Measurements from ENCODE around the gene RAD18. TPM values are rescaled to one million over a fixed set of nuclear protein-coding genes. Genes with fewer than 3 reads are reported as not detected.

Gene RAD18
- total and polyA plus RNA-seq, 10 donors, result 1.6 to 20.7 (median 12.4) TPM

DNA sequence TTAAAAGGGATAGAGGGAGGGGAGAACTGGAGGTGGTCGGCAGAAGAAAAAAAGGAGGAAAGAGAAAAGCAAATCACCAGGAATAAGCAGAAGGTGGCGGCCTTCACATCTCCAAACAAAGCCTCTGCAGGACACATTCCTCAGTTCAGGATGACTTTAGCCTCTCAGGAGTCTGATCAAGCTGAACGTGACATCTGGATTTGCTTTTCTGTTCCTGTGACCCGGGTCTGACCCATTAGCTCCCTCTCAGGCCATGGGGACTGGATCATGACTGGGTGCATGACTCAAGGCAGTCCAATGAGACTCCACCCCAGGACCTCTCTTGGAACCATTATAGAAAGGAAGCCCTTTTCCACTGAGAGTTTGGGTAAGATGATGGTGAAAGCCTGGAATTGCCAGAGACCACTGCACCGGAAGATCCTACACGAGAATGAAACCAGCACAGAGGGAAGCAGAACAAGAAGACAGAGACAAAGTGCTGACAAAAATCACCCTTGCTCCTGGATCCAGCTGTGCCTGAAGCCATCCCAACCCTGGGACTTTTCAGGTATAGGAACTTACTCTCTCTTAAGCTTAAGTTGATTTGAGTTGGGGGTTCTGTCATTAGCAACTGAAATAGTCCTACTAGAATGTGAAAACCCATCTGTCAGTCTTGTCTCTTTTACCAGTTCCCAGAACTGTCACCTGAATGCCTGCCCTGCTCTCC, 45.4 kb upstream of the RAD18 start:
- WGBS, 5 donors, result 65 to 78% (median 70%) methylated on average over 6 of the region's 6 CpGs
- intact Hi-C loops (cut with DNase I; ENCODE audit: low total_unique reads), result no loop called here
- no peak for DNase-seq
- TF ChIP-seq POLR2A (IDR thresholded peaks at IDR 0.05), result no peak
- Histone ChIP-seq H3K36me3 (no peaks in the 10 kb centered on the region), H3K27me3 (replicated peaks in 1 of 7) (no peaks in the 10 kb centered on the region), H3K27ac (no peak overlapping the region), H3K9me3 (no peaks in the 10 kb centered on the region), H3K4me1 (no peaks in the 10 kb centered on the region), H3K4me3 (no peak overlapping the region)

DNA sequence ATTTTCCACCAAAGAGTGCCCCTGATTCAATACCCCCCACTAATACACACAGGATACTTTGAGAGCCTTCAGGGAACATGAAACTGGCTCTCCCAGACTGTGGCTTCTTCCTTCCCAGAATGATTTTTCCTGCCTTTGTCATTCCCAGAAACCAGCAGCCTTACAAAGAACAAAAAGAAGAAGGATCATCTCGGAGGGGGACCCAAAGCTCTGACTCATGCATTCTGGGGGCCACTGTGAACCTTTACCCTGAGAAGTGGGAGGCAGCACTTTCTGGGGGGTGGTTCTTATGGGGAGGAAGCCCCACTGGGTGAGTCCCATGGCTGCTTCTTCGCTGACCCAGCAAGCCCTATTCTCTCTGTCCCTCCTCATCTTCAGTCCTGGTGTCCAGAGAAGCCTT, 44.7 kb upstream of the RAD18 start:
- TF ChIP-seq POLR2A (IDR thresholded peaks at IDR 0.05), result no peak
- TF ChIP-seq, protein P1, sequence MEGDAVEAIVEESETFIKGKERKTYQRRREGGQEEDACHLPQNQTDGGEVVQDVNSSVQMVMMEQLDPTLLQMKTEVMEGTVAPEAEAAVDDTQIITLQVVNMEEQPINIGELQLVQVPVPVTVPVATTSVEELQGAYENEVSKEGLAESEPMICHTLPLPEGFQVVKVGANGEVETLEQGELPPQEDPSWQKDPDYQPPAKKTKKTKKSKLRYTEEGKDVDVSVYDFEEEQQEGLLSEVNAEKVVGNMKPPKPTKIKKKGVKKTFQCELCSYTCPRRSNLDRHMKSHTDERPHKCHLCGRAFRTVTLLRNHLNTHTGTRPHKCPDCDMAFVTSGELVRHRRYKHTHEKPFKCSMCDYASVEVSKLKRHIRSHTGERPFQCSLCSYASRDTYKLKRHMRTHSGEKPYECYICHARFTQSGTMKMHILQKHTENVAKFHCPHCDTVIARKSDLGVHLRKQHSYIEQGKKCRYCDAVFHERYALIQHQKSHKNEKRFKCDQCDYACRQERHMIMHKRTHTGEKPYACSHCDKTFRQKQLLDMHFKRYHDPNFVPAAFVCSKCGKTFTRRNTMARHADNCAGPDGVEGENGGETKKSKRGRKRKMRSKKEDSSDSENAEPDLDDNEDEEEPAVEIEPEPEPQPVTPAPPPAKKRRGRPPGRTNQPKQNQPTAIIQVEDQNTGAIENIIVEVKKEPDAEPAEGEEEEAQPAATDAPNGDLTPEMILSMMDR (IDR thresholded peaks at IDR 0.05 in 8 of 11, conservative IDR thresholded peaks at IDR 0.05 in 3 of 11), result no peak
- no peak for TF ChIP-seq POLR2AphosphoS5 (IDR thresholded peaks at IDR 0.05)
- no peak overlapping the region for H3K4me3 ChIP-seq
- no peaks in the 10 kb centered on the region for H3K36me3 ChIP-seq
- no peaks in the 10 kb centered on the region for H3K4me1 ChIP-seq
- 53 to 86% (median 75%) methylated on average over 2 of the region's 2 CpGs for WGBS, 5 donors
- DNase-seq, result no peak
- H3K27me3 ChIP-seq (replicated peaks in 1 of 7), result no peaks in the 10 kb centered on the region
- no peaks in the 10 kb centered on the region for H3K9me3 ChIP-seq
- no peak overlapping the region for H3K27ac ChIP-seq
- intact Hi-C loops (cut with DNase I; ENCODE audit: low total_unique reads), result no loop called here

DNA sequence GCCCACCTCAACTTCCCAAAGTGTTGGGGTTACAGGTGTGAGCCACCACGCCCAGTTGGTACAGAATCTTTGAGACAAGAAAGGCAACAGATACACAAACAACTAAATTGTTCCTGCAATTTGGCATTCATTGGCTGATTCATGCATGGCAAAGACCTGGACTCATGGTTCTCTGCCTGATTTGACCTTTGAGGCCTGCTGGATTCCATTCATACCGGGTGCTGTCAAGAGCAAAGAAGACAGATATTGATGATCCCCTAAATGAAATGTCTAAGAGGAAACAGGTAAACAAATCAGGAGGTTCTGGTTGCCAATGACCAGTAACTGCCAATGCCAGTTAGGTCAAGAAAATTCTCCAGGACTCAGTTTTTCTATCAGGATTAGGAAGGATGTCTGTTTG, 43.9 kb upstream of the RAD18 start:
- TF ChIP-seq POLR2AphosphoS5 (IDR thresholded peaks at IDR 0.05) (no peak), POLR2A (IDR thresholded peaks at IDR 0.05) (no peak)
- TF ChIP-seq, protein P1 (IDR thresholded peaks at IDR 0.05 in 8 of 11, conservative IDR thresholded peaks at IDR 0.05 in 3 of 11), result no peak
- no peaks in the 10 kb centered on the region for H3K27me3 ChIP-seq (replicated peaks in 1 of 7)
- intact Hi-C loops (cut with DNase I; ENCODE audit: low total_unique reads), result no loop called here
- no peak overlapping the region for H3K4me3 ChIP-seq
- DNase-seq, result no peak
- no peaks in the 10 kb centered on the region for H3K36me3 ChIP-seq
- no peak overlapping the region for H3K27ac ChIP-seq
- H3K9me3 ChIP-seq, result no peaks in the 10 kb centered on the region
- H3K4me1 ChIP-seq, result no peaks in the 10 kb centered on the region
- WGBS, 5 donors, result 78 to 90% (median 80%) methylated on average over 2 of the region's 2 CpGs

DNA sequence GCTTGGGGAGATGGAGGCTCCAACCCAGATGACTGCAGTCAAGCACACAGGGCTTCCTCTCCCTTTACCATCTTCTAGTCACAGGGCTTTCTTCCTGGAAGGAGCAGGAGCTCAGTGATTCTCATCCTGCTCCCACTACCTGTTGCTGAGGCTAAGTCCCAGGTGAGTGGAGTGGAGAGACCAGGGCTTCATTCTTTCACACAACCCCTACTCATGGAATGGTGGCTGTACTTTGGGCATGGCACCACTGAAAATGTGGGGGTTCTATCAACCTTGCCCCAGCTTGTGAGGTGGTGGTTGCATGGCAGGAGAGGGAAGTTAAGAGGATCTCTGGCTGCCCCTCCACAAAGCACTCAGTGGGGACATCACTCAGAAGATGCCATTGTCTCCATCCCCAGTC, 36.8 kb upstream of the RAD18 start:
- no peak for DNase-seq
- intact Hi-C loops (cut with DNase I; ENCODE audit: low total_unique reads), result no loop called here
- Histone ChIP-seq H3K9me3 (no peaks in the 10 kb centered on the region), H3K36me3 (no peaks in the 10 kb centered on the region), H3K4me3 (no peak overlapping the region), H3K27me3 (replicated peaks in 1 of 7) (no peaks in the 10 kb centered on the region), H3K27ac (no peak overlapping the region), H3K4me1 (no peaks in the 10 kb centered on the region)
- TF ChIP-seq POLR2A (IDR thresholded peaks at IDR 0.05) (no peak), POLR2AphosphoS5 (IDR thresholded peaks at IDR 0.05) (no peak)
- TF ChIP-seq, protein P1 (IDR thresholded peaks at IDR 0.05 in 8 of 11, conservative IDR thresholded peaks at IDR 0.05 in 3 of 11), result no peak

DNA sequence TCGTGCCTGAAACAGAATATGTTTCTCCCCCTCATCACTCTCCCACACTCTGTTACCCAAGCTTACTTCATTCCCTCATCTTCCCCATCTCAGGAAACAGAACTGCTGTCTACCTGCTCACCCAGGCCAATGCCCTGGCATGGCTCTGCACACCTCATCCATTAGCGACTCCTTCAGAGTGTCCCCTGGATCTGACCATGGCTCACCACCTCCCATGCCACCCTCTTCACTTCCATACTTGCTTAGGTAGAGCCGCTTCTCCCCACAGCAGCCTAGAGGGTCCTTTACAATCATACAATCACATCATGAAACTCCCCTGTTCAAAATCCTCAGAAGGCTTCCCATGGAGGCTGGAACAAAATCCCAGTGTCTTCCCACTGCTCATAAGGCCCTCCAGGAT, 33.9 kb upstream of the RAD18 start:
- Histone ChIP-seq H3K27ac (no peak overlapping the region), H3K9me3 (no peaks in the 10 kb centered on the region), H3K27me3 (replicated peaks in 1 of 7) (no peaks in the 10 kb centered on the region), H3K36me3 (no peaks in the 10 kb centered on the region), H3K4me3 (no peak overlapping the region), H3K4me1 (no peaks in the 10 kb centered on the region)
- TF ChIP-seq POLR2A (IDR thresholded peaks at IDR 0.05) (no peak), POLR2AphosphoS5 (IDR thresholded peaks at IDR 0.05) (no peak)
- TF ChIP-seq, protein P1 (IDR thresholded peaks at IDR 0.05 in 8 of 11, conservative IDR thresholded peaks at IDR 0.05 in 3 of 11), result no peak
- no peak for DNase-seq
- 76 to 93% (median 86%) methylated on average over 3 of the region's 3 CpGs for WGBS, 5 donors
- intact Hi-C loops (cut with DNase I; ENCODE audit: low total_unique reads), result no loop called here

Data from spleen (tissue), 11 donors.